Endothelial cell of umbilical vein (primary cell): Measurements from ENCODE around the gene EFCAB9. TPM values are rescaled to one million over a fixed set of nuclear protein-coding genes. Genes with fewer than 3 reads are reported as not detected.

Experiments
- BruUV-seq: library from RNA; stranded (reverse); fragments of 400-500 nt; replicated peaks from 2 replicates; lab custom pipeline; 2021; lab: Mats Ljungman, UMichigan
- CTCF ChIA-PET: fragments of 300-600, 350-600 bp; sonication (Branson Sonifier 250); formaldehyde crosslinking; loops from one replicate; lab custom pipeline; 2021; ENCODE audit warnings: antibody characterized with exemption, inconsistent platforms; lab: Charles Lee
- POLR2A ChIA-PET: fragments of 300-600, 350-600 bp; sonication (Branson Sonifier 250); formaldehyde crosslinking; loops from one replicate; lab custom pipeline; 2021; ENCODE audit warnings: antibody characterized with exemption, inconsistent platforms; lab: Charles Lee
- DNase-seq: peaks from one replicate; pipeline ENCODE4 v3.0.0-alpha.2; 2011; ENCODE audit warnings: low read depth, low spot score
- FAIRE-seq: peaks from 2 replicates; lab custom pipeline; 2011; peaks lifted over from hg19 to GRCh38; lab: Jason Lieb, UNC
- H2AFZ ChIP-seq: 2 replicates; pipeline ENCODE4 v1.6.0; 2012; ENCODE audit warnings: low read depth, low read length, control low read depth, inconsistent platforms
- H3K27ac ChIP-seq: 2 replicates; pipeline ENCODE4 v1.5.1; 2011; ENCODE audit warnings: low read depth, mild to moderate bottlenecking, control low read depth, low read length, moderate library complexity; ENCODE audit not compliant: insufficient read depth
- H3K27me3 ChIP-seq, 2 experiments: 2 replicates each; pipeline versions ENCODE4 v1.6.0 to v1.6.1; 2011; ENCODE audit warnings: low read length in 2 of 2, mixed read lengths in 1 of 2; ENCODE audit not compliant: control insufficient read depth in 2 of 2, insufficient read depth in 2 of 2
- H3K36me3 ChIP-seq, 2 experiments: 2 replicates in 1 of 2; 3 replicates in 1 of 2; pipeline ENCODE4 v1.5.1; 2011; ENCODE audit warnings: low read length in 2 of 2, mild to moderate bottlenecking in 1 of 2, moderate library complexity in 1 of 2; ENCODE audit not compliant: control insufficient read depth in 2 of 2, insufficient read depth in 2 of 2; ENCODE audit errors: extremely low read depth in 1 of 2
- H3K4me1 ChIP-seq: 3 replicates; pipeline ENCODE4 v1.5.1; 2011; ENCODE audit warnings: mild to moderate bottlenecking, low read length; ENCODE audit not compliant: control insufficient read depth, insufficient read depth; ENCODE audit errors: extremely low read depth
- H3K4me2 ChIP-seq: 2 replicates; pipeline ENCODE4 v1.6.1; 2011; ENCODE audit warnings: low read length, control low read depth, mixed read lengths; ENCODE audit not compliant: insufficient read depth
- H3K4me3 ChIP-seq, 3 experiments: fragments of 200-600 bp in 1 of 3; sonication (generic), shearing (Covaris generic) in 1 of 3; replicated peaks in 1 of 3; 2 replicates each; pipeline ENCODE4 v1.5.1; 2011 to 2016; ENCODE audit warnings: control low read depth in 3 of 3, low read length in 3 of 3, mild to moderate bottlenecking in 2 of 3, inconsistent platforms in 1 of 3, low read depth in 1 of 3, moderate library complexity in 1 of 3; ENCODE audit not compliant: insufficient read depth in 1 of 3
- H3K79me2 ChIP-seq: 2 replicates; pipeline ENCODE4 v1.6.0; 2012; ENCODE audit warnings: low read length, inconsistent platforms; ENCODE audit not compliant: control insufficient read depth, insufficient read depth
- H3K9ac ChIP-seq: replicated peaks from 2 replicates; pipeline ENCODE3; 2011; ENCODE audit warnings: low read length, control low read depth; ENCODE audit not compliant: insufficient read depth; ENCODE audit errors: extremely low read depth
- H3K9me1 ChIP-seq: replicated peaks from 3 replicates; pipeline ENCODE4 v1.6.0; 2011; ENCODE audit warnings: mild to moderate bottlenecking, low read length; ENCODE audit not compliant: control insufficient read depth, insufficient read depth; ENCODE audit errors: extremely low read depth
- H3K9me3 ChIP-seq: replicated peaks from 2 replicates; pipeline ENCODE4 v1.5.1; 2012; ENCODE audit warnings: low read length, inconsistent platforms; ENCODE audit not compliant: control insufficient read depth, insufficient read depth
- H4K20me1 ChIP-seq: replicated peaks from 2 replicates; pipeline ENCODE3; 2011; ENCODE audit warnings: mild to moderate bottlenecking, low read length; ENCODE audit not compliant: control insufficient read depth, insufficient read depth; ENCODE audit errors: extremely low read depth
- EZH2 ChIP-seq: IDR thresholded peaks from 2 replicates; pipeline ENCODE4 v1.6.1; 2012; ENCODE audit warnings: borderline replicate concordance, low read depth, mild to moderate bottlenecking, moderate library complexity, low read length, inconsistent platforms; ENCODE audit not compliant: severe bottlenecking
- FOS ChIP-seq: IDR thresholded peaks from 2 replicates; pipeline ENCODE4 v1.6.1; 2011; ENCODE audit warnings: mild to moderate bottlenecking, low read length, moderate library complexity, borderline replicate concordance; ENCODE audit not compliant: insufficient read depth
- GATA2 ChIP-seq: IDR thresholded peaks from 2 replicates; pipeline ENCODE4 v1.7.0; 2011; ENCODE audit warnings: low read depth, mild to moderate bottlenecking, moderate library complexity, mixed read lengths, low read length; ENCODE audit not compliant: insufficient read length, insufficient read depth
- JUN ChIP-seq: IDR thresholded peaks from 2 replicates; pipeline ENCODE4 v1.6.1; 2011; ENCODE audit warnings: borderline replicate concordance, low read depth; ENCODE audit not compliant: insufficient read length, insufficient read depth
- MYC ChIP-seq: IDR thresholded peaks from one replicate; pipeline ENCODE4 v1.6.1; 2011; ENCODE audit warnings: mild to moderate bottlenecking, low read depth, low read length
- POLR2A ChIP-seq: IDR thresholded peaks from 2 replicates; pipeline ENCODE4 v1.6.1; 2012; ENCODE audit warnings: low read depth, mild to moderate bottlenecking, control low read depth, low read length
- POLR2AphosphoS5 ChIP-seq: IDR thresholded peaks from 2 replicates; pipeline ENCODE4 v1.6.1; 2012; ENCODE audit warnings: low read depth, mild to moderate bottlenecking, control low read depth, low read length, moderate library complexity; ENCODE audit not compliant: insufficient read depth
- dilution Hi-C: fragments of 300-500 bp; cut with MboI; formaldehyde crosslinking; loops from one replicate; pipeline ENCODE4 v1.15.0; 2019; ENCODE audit warnings: low sequenced_read_pairs; ENCODE audit not compliant: extremely low pct_ligation_motif_present
- intact Hi-C: fragments of 100-400 bp; cut with micrococcal nuclease; formaldehyde crosslinking; loops from one replicate; pipeline ENCODE4 v1.10.0; 2022
- polyA plus RNA-seq, 4 experiments: library from polyadenylated mRNA; depleted of rRNA in 3 of 4; stranded (reverse) in 3 of 4; unstranded in 1 of 4; fragments of >200 nt; gene quantifications; 2 replicates each; pipeline versions ENCODE4 v1.2.1 to v1.2.3, GENCODE V29; 2011 to 2012; ENCODE audit warnings: missing spikeins in 1 of 4
- total RNA-seq: library from RNA; stranded (reverse); gene quantifications from 2 replicates; pipeline ENCODE4 v1.2.3, GENCODE V29; 2021
- TF ChIP-seq, protein P1 (sequence below), 2 donors: IDR thresholded peaks; 1 replicate in 1 of 2; 2 replicates in 1 of 2; pipeline ENCODE4 v1.5.1; 2011; ENCODE audit warnings: low read length in 2 of 2, mild to moderate bottlenecking in 2 of 2, moderate library complexity in 2 of 2, control low read depth in 1 of 2, inconsistent platforms in 1 of 2, low read depth in 1 of 2; ENCODE audit not compliant: insufficient read depth in 1 of 2; ENCODE audit errors: extremely low read depth in 1 of 2
- TF ChIP-seq, protein P2 (sequence below): IDR thresholded peaks from 2 replicates; pipeline ENCODE4 v1.6.1; 2011; ENCODE audit not compliant: insufficient read depth, insufficient read length

EFCAB9 gene
- total and polyA plus RNA-seq, 2 donors (not counting 3 experiments of a cell fraction or from before 2014, with no cell fraction given) = not detected

DNA sequence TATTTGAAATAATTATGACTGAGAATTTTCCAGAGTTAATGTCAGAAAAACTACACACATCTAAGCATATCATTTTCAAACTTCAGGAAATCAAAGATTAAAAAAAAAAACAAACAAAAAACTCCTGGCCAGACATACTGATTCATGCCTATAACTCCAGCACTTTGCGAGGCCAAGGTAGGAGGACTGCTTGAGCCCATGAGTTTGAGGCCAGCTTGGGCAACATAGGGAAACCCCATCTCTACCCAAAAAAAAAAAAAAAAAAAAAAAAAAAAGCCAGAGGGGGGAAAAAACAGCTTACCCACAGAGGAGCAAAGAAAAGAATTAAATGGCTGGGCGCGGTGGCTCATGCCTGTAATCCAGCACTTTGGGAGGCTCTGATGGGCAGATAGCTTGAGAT, 22.4 kb downstream of the EFCAB9 start:
- peaks cover 27% of the 10 kb centered on the region for H3K79me2 ChIP-seq

More for the DNA sequence above, 22.4 kb downstream of the EFCAB9 start:
- no peak overlapping the region for H3K4me2 ChIP-seq
- no peaks in the 10 kb centered on the region for H3K9me3 ChIP-seq
- H3K4me3 ChIP-seq = no peak overlapping the region
- TF ChIP-seq, protein P1, sequence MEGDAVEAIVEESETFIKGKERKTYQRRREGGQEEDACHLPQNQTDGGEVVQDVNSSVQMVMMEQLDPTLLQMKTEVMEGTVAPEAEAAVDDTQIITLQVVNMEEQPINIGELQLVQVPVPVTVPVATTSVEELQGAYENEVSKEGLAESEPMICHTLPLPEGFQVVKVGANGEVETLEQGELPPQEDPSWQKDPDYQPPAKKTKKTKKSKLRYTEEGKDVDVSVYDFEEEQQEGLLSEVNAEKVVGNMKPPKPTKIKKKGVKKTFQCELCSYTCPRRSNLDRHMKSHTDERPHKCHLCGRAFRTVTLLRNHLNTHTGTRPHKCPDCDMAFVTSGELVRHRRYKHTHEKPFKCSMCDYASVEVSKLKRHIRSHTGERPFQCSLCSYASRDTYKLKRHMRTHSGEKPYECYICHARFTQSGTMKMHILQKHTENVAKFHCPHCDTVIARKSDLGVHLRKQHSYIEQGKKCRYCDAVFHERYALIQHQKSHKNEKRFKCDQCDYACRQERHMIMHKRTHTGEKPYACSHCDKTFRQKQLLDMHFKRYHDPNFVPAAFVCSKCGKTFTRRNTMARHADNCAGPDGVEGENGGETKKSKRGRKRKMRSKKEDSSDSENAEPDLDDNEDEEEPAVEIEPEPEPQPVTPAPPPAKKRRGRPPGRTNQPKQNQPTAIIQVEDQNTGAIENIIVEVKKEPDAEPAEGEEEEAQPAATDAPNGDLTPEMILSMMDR (IDR thresholded peaks at IDR 0.05; ENCODE audit: extremely low read depth in 1 of 2, insufficient read depth in 1 of 2, low read depth in 1 of 2, low read length in 2 of 2) = no peak
- TF ChIP-seq FOS (no peak), POLR2AphosphoS5 (no peak), EZH2 (no peak), JUN (no peak), GATA2 (no peak), MYC (no peak), POLR2A (no peak)
- TF ChIP-seq, protein P2, sequence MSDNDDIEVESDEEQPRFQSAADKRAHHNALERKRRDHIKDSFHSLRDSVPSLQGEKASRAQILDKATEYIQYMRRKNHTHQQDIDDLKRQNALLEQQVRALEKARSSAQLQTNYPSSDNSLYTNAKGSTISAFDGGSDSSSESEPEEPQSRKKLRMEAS = no peak
- H3K27me3 ChIP-seq = no peaks in the 10 kb centered on the region
- H4K20me1 ChIP-seq = peaks cover 2% of the 10 kb centered on the region
- H3K9me1 ChIP-seq = no peaks in the 10 kb centered on the region
- intact Hi-C loops = no loop called here
- no peak overlapping the region for H3K27ac ChIP-seq
- ChIA-PET CTCF (interaction anchor here (0.6 to 1.7 kb wide), 2 partner anchors 77 to 154 kb away, joined by 3 to 6 read pairs; no protein-coding TSS in a partner anchor), POLR2A (interaction anchor here (0.7 kb wide), 2 partner anchors 17 to 27 kb away, joined by 11 to 12 read pairs; no protein-coding TSS in a partner anchor)
- H3K36me3 ChIP-seq = no peaks in the 10 kb centered on the region
- H3K9ac ChIP-seq = no peak overlapping the region
- dilution Hi-C loops = no loop called here
- BruUV-seq = no TSS peak
- no peaks in the 10 kb centered on the region for H3K4me1 ChIP-seq
- DNase-seq = no peak
- no peak overlapping the region for H2AFZ ChIP-seq
- no peak for FAIRE-seq
